Activated CD4-positive, CD25-positive, alpha-beta regulatory T cell treated with anti-CD3 and anti-CD28 coated beads, Interleukin-2, amount 50 U/mL, for 24 hours (primary cell): ENCODE measurements around the gene MIOX.
A peak's percentile ranks its signal among the peaks of the same experiment; 100 is the strongest.

ENCODE experiments used
- ATAC-seq, 2 donors: fragments of 150-1000 bp; cut with Tn5 transposase; one replicate each; pipeline ENCODE4 v1.10.0; 2021; ENCODE audit warnings: mild to moderate bottlenecking in 1 of 2, moderate library complexity in 1 of 2

MIOX gene

DNA sequence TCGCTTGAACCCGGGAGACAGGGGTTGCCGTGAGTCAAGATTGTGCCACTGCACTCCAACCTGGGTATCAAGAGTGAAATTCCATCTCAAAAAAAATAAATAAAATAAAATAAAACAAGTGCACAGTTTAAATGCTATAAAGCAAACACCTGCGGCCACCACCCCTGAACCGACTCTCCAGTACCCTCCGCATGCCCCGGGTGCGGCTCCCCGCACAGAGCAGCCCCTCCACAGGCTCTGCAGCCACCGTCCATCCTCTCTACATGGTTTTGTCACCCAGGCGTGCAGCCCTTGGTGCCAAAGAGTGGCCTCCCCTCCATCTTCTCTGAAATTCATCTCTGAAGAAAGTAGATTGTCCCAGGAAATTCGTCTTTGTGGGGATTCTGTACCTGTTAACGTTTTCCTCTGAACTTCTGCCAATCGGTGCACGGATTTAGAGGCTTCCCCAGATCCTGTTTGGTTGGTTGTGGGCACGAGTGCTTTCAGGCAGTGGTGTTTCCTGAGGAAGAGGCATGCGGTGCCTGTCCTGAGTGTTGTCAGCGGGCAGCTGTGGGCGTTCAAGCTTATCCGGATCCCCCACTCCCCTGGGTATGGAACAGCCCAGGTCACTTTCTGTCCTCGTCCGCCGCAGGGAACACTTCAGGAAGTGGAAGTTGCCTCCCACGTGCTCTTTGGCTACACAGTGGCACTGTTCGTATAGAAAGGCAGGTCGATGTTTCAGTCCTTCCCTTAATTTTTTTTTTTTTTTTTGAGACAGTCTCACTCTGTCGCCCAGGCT, 4.1 kb downstream of the MIOX start:
- no peak for ATAC-seq

DNA sequence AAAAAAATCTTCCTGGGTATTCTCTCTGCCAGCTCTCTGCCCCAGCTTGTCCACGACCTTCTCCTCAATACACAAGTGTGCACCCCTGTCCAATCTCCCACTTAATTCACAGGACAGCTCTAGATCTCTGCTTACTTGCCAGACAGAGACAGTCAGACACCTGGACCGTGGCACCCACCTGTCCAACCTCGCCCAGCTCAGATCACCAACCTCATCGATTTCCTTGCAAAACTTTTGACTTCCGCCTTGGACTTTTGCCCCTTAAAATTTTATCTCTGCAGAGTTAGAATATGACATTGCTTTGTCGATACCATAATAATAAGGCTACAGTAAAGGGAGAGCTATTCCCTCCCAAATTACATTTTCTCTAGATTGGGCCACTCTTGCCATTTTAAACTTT, 10.4 kb downstream of the MIOX start:
- ATAC-seq = no peak

DNA sequence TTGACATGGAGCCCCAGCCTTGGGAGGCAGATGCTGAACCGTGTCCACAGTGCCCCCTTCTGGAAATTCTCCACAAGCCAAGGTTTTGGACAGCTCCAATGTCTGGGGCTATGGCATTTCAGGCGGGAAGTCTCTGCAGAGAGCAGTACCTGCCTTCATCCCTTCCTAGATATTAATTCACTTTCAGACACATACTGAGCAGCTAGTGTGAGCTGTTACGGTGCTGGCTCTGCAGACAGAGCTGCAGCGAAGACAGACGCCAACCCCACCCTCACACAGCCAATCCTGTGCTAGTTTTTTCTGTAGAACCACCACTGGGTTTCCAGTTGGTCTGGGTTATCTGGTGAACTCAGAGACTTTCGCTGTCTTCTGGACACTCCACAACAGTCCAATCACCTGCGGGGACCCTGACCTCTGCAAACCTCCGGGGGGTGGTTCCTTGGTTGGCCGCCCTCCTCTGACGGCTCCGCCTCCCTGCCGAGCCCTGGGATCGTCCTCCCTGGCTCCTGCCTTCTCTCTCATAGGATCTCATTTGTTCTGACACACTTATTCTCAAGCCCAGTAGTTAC, 11.7 kb downstream of the MIOX start:
- ATAC-seq = peak; percentile 84 to 90

DNA sequence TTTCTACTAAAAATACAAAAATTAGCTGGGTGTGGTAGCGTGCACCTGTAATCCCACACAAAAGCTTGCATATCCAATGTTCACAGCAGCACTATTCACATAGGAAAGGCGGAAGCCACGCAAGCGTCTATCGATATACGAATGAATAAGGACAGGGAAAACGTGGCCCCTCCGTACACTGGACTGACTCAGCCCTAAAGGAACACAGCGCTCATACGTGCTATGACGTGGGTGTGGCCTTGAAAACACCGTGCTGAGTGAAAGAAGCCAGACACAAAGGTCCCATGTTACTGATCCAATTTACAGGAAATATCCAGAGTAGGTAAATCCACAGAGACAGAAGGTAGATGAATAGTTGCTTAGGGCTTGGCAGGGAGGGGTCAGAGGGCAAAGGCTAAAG, 13.8 kb downstream of the MIOX start:
- no peak for ATAC-seq

DNA sequence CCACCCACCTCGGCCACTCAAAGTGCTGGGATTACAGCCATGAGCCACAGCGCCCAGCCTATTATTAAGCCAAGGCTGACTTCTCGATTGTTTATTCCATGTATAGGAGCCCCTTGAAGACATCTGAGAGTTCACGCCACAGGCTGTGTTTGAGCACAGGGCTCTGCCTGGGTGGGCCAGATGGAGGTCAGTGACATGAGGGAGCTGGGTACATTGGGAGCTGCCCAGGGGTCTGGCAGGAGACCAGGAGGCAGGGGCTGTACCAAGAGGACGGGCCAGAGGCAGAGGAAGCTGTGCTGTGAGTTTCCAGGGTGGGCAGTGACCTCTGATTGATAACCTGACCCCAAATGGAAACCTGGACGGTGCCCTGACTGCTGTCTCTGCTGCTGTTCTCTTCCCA, 15.4 kb downstream of the MIOX start:
- no peak for ATAC-seq

DNA sequence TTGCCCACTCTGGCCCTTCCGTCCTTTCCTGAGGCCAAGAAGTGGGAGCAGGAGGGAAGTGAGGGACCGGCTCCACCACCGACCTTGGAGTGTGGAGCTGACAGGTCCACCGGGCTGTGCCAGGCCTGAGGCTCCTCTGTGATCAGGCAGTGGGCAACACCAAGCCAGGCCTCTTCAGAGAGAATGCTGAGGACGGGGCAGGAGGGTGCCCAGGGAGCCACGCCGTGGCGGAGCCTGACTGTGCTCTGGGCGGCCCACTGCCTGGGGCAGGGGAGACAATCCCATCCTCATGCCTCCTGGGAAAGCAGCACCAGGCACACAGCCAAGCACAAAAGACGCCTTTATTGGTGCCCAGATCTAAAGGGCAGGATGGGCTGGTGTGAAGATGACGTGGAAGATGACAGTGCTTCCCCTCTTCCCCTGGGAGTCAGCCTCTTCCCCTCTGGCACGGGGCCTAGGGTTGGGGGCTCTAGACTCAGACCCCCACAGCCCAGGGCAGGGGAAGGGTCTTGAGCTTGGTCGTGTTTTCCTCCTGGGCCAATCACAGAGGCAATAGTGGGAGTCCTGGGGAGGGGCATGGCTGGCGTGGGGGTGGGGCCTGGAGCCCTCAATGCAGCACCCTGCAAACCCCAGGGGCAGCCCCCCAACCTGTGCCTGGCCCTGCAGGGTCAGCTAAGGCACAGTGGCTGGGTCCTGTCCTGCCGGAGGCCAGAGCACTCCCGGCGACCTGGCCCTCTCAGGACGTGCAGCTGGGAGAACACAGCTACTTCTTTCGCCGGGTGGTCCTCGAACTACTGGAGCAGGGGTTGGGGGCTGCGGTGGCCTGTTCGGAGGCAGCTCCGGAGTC, 16.2 kb downstream of the MIOX start:
- no peak for ATAC-seq

DNA sequence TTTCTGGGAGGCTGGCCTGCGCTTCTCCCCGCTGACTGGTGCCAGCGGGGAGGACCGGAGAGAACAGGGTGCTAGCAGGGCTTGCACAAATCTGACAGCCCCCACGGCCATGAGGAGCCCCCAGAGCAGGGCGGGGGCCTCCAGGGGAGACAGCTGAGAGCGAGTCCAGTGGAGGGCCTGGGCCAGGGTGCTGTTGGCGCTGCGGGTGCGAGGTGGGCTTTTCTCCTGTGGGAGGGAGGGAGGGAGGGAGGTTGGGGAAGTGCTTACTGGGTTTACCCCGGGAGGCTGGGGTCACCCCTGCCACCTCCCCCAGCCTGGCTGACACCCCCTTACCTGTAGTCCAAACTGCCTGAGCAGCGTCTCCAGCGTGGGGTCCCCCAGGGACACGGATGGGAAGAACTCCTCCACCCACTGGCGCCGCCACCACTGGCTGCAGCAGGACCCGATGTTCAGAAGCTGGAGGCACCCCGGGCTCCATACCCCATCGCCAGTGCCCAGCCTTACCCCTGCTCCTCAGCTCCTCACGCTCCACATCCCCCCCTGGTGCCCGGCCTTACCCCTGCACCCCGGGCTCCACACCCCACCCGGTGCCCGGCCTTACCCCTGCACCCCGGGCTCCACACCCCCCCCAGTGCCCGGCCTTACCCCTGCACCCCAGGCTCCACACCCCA, 17.0 kb downstream of the MIOX start:
- ATAC-seq = no peak

DNA sequence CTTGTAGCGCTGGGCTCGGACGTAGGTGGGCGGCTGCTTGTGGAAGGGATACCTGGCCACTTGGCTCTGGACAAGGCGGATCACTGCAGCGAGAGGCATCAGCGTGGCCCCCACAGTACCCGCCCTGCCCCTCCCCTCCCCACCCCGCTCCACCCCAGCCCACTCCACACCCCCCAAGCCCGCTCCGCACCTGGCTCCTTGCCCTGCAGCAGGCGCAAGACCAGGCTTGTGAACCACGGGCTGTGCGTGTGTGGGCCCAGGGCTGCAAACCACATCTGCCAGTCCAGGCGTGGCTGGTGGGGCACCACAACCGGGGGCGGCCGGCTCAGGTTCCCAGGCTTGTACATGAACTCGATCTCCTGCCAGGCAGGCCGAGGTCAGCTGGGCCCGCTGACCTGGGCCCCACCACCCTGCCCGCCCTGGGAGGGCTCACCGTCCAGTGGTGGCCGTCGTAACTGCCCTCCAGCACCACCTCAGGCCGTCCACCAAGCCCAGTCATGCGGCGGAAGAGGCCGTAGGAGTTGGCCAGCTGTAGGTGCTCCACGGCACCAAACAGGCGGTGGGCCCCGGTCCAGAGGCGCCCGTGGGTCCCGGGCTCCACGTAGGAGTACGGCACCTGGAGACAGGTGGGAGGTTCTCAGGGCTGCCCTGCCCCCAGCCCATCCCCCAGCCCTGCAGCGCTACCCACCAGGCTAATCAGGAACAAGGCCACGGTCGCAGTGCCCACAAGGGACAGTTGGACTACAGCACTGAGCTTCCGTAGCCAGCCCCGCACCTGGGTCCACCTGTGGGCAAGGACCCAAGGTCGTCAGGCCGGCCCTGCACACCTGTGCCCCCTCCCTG, 17.9 kb downstream of the MIOX start:
- ATAC-seq = no peak

DNA sequence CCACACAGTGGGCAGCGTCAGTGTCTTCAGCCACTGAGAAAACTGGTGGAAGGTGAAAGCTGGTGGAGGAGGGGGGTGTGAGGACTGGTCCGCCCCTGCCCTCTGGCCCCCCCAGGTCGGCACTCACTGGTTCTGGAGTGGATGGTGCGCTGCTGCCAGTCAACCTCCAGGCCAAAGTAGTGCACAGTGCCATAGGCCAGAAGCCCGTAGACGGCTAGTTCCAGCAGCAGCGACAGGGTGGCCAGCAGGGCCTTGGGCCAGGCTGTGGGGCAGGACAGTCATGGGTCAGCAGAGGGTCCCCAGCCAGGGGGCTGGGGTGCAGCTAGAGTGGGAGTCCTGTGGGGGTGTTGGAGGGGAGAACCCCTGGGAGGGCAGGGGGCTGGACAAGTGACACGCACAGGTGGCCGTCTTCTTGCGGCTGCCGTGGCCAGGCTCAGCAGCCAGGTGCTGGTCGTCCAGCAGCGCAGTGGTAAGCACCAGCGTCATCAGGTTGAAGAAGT, 18.7 kb downstream of the MIOX start:
- ATAC-seq = no peak

DNA sequence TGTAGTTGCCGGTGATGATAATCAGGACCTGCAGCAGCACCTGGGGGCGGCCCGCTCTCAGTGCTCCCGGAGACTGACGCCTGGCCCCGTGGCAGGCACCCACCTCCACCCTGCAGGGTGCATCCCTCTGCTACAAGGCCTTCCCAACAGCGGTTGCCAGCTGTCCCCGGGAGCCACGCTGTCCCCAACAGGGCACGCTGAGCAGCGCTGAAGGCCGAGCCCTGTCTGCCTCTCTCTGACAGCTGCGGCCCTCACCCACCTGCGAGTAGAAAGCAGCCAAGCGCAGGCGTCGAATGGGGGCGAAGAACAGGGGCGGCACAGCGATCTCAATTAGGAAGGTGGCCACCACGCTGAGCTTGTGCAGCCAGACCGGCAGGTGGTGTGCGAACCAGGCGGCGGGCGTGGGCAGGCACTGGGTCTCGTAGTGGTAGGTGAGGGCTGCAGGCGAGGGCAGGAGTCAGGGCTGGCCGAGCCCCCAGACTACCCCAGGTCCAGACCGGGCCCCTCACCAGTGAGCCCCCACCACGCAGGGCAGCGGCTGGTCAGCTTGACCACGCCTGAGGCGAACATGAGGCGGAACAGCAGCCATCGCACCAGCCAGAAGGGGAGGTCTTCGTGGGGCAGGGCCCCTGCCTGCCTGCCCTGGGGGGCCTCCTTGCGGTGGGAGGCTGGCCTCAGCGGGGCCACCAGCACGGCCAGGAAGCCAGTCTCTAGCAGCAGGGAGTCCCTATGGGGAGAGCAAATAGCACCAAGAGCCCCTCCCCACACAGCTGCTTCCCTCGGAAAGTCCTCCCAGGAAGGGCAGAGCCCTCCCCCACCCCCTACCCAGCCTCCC, 19.3 kb downstream of the MIOX start:
- ATAC-seq = no peak

DNA sequence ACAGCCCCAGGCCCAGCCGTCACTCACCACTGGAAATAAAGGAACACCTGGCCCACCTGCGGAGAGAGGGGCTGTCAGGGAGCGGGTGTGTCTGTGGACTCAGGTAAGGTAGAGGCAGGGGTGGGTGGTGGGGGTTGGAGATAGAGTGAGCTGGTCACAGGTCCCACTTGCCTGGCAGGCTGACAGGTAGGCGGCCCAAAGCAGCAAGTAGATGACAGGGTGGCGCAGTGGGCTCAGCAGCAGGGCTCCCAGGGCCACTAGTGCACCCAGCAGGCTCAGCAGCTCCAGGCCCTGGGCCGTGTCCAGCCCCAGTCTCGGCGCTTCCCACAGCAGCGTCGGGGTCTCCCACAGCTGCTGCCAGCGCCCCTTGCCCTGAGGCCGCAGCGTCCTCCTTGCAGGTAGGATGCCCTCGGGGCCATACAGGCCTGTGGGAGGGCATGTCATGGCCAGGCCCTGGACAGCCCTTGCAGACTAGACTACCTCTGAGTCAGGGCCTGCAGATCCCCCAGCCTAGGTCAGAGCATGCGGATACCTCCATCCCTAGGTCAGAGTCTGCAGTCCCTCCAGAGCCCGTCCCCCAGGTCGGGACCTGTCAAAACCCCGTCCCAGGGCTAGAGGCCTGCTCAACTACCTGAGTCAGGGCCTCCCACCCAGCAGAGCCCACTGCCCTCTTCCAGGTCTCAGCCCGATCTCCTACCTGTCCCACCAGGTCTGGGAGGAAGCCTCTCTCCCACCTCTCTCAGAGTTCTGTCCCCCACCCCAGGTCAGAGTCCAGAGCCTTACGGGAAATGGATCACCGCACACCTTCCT, 20.2 kb downstream of the MIOX start:
- ATAC-seq = no peak

DNA sequence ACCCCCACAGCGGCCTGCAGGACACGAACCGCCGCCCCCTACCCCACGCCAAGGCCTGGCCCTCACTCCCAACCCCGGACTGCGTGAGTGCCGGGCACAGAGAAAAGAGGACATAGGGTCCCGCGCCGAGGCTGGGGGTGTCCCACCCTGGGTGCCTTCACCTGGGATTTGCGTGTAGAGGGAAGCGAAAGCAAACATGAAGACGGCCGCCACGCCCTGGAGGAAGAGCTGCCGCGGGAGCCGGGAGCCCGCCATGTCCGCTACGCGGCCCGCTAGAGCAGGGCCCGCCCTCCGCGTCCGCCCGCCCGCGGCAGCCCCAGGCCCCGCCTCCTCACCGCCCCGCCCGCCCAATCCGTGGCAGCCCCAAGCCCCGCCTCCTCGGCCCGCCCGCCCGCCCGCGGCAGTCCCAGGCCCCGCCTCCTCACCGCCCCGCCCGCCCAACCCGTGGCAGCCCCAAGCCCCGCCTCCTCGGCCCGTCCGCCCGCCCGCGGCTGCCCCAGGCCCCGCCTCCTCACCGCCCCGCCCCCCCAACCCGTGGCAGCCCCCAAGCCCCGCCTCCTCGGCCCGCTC, 20.8 kb downstream of the MIOX start, which contains the start of gene LMF2:
Gene LMF2, minus strand, starts transcription at position 282 of the 570 bp plus-strand sequence. Its CDS starts 27 bp downstream, at position 255.
- ATAC-seq = peak; percentile 78 to 80

DNA sequence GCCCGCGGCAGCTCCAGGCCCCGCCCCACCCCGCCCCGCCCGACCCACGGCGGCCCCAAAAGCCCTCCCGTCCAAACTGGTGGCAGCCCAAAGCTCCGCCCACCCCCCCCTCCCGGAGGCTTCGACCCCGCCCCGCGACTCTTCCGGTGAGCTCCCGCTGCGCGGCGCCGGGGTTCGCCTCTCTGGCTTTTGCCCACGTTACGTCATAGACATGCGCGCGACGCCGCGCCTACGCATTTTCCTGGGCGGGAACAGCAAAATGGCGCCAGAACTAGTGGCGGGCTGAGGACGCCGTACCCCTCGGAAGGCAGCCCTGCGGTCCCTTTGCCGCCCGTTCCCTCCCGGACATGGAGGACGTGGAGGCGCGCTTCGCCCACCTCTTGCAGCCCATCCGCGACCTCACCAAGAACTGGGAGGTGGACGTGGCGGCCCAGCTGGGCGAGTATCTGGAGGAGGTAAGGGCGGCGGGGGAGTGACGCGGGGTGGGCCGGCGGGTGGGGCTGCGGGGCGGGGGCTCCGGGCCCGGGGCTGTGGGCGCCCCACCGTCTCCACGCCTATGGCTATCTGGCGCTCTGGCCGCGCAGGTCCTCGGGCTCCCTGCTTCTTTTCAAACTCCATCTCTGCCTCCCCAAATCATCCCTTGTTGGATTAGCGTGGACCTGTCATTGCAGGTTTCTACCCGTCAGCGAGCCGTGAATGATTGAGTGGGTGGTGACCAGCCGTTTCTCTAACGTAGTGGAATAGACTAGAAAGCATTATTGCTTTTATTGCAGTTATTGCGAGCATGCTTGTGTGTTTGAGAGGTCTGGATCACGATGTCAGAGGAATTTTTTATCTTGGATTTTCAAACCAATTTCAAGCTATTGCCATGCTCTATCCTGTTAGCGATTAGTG, 21.6 kb downstream of the MIOX start, which contains the start of gene NCAPH2:
Gene NCAPH2, plus strand, starts transcription at position 234 of the 894 bp plus-strand sequence. Its CDS starts 114 bp downstream, at position 348.
- ATAC-seq = peak; percentile 67 to 79

DNA sequence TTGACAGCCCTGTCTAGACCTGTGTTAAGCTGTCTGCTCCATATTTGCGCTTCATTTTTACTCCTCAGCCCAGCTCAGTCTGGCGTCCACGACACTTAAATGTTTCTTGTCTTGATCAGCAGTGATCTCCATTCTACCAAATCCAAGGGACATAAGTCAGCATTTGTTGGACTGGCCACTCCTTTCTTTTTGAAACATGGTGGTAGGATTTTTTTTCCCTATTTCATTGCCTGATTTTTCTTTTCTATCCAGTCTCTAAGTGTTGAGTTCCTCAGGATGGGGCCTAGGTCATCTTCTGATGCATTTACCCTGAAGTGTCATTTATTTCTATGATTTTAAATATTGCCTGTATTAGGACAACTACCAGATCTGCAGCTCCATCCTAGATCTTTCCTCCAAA, 22.2 kb downstream of the MIOX start:
- ATAC-seq = no peak

DNA sequence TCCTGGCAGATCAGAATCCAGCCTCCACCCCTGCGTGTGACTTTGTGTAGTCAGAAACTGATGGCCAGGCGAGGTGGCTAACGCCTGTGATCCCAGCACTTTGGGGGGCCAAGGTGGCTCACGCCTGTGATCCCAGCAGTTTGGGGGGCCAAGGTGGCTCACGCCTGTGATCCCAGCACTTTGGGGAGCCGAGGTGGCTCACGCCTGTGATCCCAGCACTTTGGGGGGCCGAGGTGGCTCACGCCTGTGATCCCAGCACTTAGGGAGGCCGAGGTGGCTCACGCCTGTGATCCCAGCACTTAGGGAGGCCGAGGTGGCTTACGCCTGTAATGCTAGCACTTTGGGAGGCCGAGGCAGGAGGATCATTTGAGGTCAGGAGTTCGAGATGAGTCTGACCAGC, 26.5 kb downstream of the MIOX start:
- ATAC-seq = no peak

DNA sequence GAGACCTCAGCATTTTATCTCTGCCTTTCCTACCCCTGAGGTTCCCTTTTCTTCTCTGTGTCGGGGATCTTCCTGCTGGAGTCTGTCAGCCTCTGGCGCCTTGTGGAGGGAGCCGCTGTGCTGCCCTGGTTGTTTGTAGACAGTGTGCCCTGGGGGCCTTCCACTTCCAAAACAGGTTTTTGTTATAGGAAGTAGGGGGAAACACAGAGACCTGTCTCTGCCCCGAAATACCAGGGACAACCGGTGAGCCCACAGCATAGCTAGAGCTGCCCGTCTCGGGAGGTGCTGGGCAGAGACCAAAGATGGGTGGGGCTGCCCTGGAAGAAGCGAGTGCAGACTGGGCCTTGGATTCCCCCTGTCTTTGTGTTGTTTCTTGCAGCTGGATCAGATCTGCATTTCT, 29.4 kb downstream of the MIOX start:
- ATAC-seq = no peak

DNA sequence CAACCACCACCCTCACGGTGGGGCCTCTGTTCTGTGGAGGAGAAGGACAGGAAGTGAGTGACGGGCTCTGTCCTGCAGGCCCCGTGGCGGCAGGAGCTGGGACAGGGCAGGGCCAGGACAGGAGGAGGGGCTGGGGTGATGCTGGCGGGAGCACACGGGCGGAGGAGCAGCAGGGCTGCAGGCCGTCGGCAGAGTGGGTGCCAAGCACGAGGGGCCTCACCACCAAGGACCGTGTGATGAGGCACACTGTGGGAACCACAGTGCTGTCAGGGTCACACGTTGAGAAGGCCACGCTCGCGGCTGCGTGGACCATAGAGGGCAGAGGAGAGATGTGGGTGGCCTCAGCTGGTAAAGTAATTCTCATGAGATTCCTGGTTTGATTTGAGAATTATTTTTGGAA, 30.2 kb downstream of the MIOX start:
- ATAC-seq = no peak

DNA sequence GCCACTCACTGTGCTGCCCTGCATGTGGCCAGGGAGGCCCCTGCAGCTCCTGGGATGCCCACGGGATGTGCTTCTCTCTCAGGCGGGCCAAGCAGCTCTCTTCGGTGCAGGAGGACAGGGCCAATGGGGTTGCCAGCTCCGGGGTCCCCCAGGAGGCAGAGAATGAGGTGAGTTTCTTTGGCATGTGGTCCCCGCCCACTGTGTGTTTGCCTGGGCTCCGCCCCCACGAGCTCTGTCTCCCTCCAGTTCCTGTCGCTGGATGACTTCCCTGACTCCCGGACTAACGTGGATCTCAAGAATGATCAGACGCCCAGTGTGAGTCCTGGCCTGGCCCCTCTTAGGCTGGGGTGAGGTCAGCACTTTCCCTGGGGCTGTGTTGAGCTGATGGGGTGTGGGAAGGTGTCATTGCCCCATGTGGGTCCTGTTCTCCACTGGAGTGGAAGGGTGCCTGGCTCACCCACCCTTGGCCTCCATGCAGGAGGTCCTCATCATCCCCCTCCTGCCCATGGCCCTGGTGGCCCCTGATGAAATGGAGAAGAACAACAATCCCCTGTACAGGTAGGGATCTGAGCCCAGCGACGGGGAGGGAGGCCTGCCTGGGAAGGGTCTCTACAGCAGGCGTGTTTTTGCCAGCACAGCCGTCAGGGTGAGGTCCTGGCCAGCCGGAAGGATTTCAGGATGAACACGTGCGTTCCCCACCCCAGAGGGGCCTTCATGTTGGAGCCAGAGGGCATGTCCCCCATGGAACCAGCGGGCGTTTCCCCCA, 31.0 kb downstream of the MIOX start:
- ATAC-seq = no peak
